Measurements from ENCODE around the gene FBXO7. TPM values are rescaled to one million over a fixed set of nuclear protein-coding genes. Genes with fewer than 3 reads are reported as not detected.

The FBXO7 gene
- total and polyA plus RNA-seq, 2 of the 4 experiments (the other 2 are of a cell fraction): 71.5 TPM

DNA sequence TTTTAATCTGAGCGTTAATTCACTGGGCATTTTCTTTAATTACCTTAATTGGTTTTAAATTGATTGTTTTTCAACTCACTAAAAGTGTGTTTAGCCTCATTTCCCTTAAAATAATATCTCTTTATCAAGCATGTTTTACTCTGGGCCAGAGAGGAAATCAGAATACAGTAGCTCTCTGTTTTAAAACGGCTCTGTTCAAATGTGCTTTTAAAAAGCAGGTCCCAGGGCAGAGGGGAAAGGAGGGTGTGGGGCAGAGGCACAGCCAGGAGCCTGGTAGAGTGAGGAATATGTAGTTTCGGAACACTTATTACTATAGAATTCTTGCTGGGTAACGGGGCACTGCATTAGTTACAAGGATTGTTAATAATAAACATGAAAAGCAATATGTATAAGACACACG, 47.6 kb downstream of the FBXO7 start:
- no CpG with 5 or more reads among the region's 5 CpGs for WGBS, 2 experiments (ENCODE audit: extremely low coverage in 2 of 2, insufficient read length in 1 of 2)
- Histone ChIP-seq H2BK20ac (ENCODE audit: low read depth, low read length) (no peak overlapping the region), H4K91ac (ENCODE audit: insufficient read depth, low read depth, low read length) (no peak overlapping the region), H2BK15ac (ENCODE audit: low read depth, low read length) (no peak overlapping the region), H3K23ac (ENCODE audit: low read depth, low read length) (no peak overlapping the region), H3K18ac (ENCODE audit: low read depth, low read length) (no peak overlapping the region), H4K5ac (ENCODE audit: low read depth, low read length) (no peak overlapping the region), H2AK5ac (ENCODE audit: low read depth, low read length) (no peak overlapping the region), H3K14ac (replicated peaks; ENCODE audit: low read depth, low read length) (no peak overlapping the region), H3K9ac (ENCODE audit: low read depth, low read length) (no peak overlapping the region), H3K9me1 (ENCODE audit: insufficient read depth, low read length) (no peaks in the 10 kb centered on the region), H3K79me1 (ENCODE audit: low read depth in 1 of 2, low read length in 2 of 2) (no peaks in the 10 kb centered on the region), H2AK9ac (replicated peaks; ENCODE audit: low read depth, low read length, poor library complexity) (no peak overlapping the region), H3K56ac (ENCODE audit: extremely low read depth, insufficient read depth, low read length) (no peak overlapping the region), H3K9me3 (ENCODE audit: control insufficient read depth, insufficient read depth, low read length) (no peaks in the 10 kb centered on the region), H3K36me3 (ENCODE audit: control insufficient read depth, insufficient read depth, low read length) (no peaks in the 10 kb centered on the region), H2AFZ (replicated peaks; ENCODE audit: low read length, poor library complexity) (no peak overlapping the region), H4K8ac (ENCODE audit: low read depth in 2 of 2, low read length in 2 of 2) (no peak overlapping the region), H2BK120ac (ENCODE audit: low read depth, low read length) (no peak overlapping the region), H3K4me3 (ENCODE audit: insufficient read depth, low read depth, low read length) (no peak overlapping the region), H3K4ac (ENCODE audit: low read depth, low read length) (no peak overlapping the region), H3K4me2 (ENCODE audit: low read depth, low read length) (no peak overlapping the region), H3K27ac (ENCODE audit: insufficient read depth, low read length) (no peak overlapping the region), H3K27me3 (ENCODE audit: control insufficient read depth, insufficient read depth, low read length) (peaks cover 3% of the 10 kb centered on the region), H4K20me1 (ENCODE audit: insufficient read depth, low read length) (no peaks in the 10 kb centered on the region), H3K4me1 (ENCODE audit: control insufficient read depth, insufficient read depth, low read length) (no peaks in the 10 kb centered on the region), H2BK5ac (ENCODE audit: low read depth, low read length, poor library complexity, severe bottlenecking) (no peak overlapping the region)
- TF ChIP-seq MXI1 (IDR thresholded peaks at IDR 0.05; ENCODE audit: borderline replicate concordance, low read depth, low read length): no peak
- no peak for TF ChIP-seq RAD21 (IDR thresholded peaks at IDR 0.05; ENCODE audit: low read length)
- no peak for TF ChIP-seq NFE2L2 (IDR thresholded peaks at IDR 0.05; ENCODE audit: low read depth, low read length)
- no peak for TF ChIP-seq CEBPB (IDR thresholded peaks at IDR 0.05; ENCODE audit: low read depth, low read length)
- TF ChIP-seq SMC3 (IDR thresholded peaks at IDR 0.05; ENCODE audit: low read depth, low read length): no peak
- no peak for TF ChIP-seq MAZ (IDR thresholded peaks at IDR 0.05; ENCODE audit: borderline replicate concordance, low read depth, low read length)
- no peak for TF ChIP-seq MAFK (IDR thresholded peaks at IDR 0.05; ENCODE audit: low read depth, low read length)
- no peak for TF ChIP-seq FOS (IDR thresholded peaks at IDR 0.05; ENCODE audit: low read depth, low read length)
- no peak for TF ChIP-seq BHLHE40 (IDR thresholded peaks at IDR 0.05; ENCODE audit: low read depth, low read length)
- TF ChIP-seq, protein P1, sequence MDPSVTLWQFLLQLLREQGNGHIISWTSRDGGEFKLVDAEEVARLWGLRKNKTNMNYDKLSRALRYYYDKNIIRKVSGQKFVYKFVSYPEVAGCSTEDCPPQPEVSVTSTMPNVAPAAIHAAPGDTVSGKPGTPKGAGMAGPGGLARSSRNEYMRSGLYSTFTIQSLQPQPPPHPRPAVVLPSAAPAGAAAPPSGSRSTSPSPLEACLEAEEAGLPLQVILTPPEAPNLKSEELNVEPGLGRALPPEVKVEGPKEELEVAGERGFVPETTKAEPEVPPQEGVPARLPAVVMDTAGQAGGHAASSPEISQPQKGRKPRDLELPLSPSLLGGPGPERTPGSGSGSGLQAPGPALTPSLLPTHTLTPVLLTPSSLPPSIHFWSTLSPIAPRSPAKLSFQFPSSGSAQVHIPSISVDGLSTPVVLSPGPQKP (IDR thresholded peaks at IDR 0.05; ENCODE audit: borderline replicate concordance, low read depth, low read length): no peak
- no peak for TF ChIP-seq RCOR1 (IDR thresholded peaks at IDR 0.05; ENCODE audit: insufficient replicate concordance, low read length)
- no peak for TF ChIP-seq RFX5 (IDR thresholded peaks at IDR 0.05; ENCODE audit: low read depth, low read length)
- no peak for TF ChIP-seq CTCF (conservative IDR thresholded peaks at IDR 0.05; ENCODE audit: low read depth, low read length)
- ChIA-PET POLR2A (ENCODE audit: unreplicated experiment) (no interaction called here), CTCF (no interaction called here)
- intact Hi-C loops (cut with micrococcal nuclease) (no loop called here), in situ Hi-C loops (cut with MboI; ENCODE audit: low sequenced_read_pairs) (no loop called here), dilution Hi-C loops (cut with HindIII; ENCODE audit: low sequenced_read_pairs, unreplicated experiment) (no loop called here)
- no TSS peak for BruUV-seq (replicated peaks)
- no peak for DNase-seq
- ATAC-seq (ENCODE audit: low read depth): no peak
